Activated T-cell treated with anti-CD3 and anti-CD28 coated beads, Interleukin-2, amount 50 U/mL, for 4 hours (primary cell): Measurements from ENCODE around the gene ZC3H12D. TPM values are rescaled to one million over a fixed set of nuclear protein-coding genes. Genes with fewer than 3 reads are reported as not detected.
"Not testable (repeated sequence)": the region's sequence is repeated elsewhere in the genome, so short reads cannot be mapped to it uniquely, and the experiment has no call there.

Experiments
- ATAC-seq, 2 donors: fragments of 200-7000 bp; cut with Tn5 transposase; one replicate each; pipeline ENCODE4 v1.10.0; 2021
- DNase-seq: peaks from one replicate; pipeline ENCODE4 v3.0.0-alpha.2; 2020
- H3K27me3 Mint-ChIP-seq: one replicate; pipeline ENCODE4 v1.8.0; 2021; ENCODE audit warnings: low read depth, mixed read lengths
- H3K36me3 Mint-ChIP-seq: one replicate; pipeline ENCODE4 v1.8.0; 2022; ENCODE audit warnings: mixed read lengths; ENCODE audit not compliant: insufficient read depth
- H3K4me1 Mint-ChIP-seq: one replicate; pipeline ENCODE4 v1.8.0; 2021; ENCODE audit warnings: low read depth, mixed read lengths
- H3K4me3 Mint-ChIP-seq: one replicate; pipeline ENCODE4 v1.8.0; 2021; ENCODE audit warnings: mild to moderate bottlenecking, moderate library complexity, mixed read lengths
- H3K9me3 Mint-ChIP-seq: one replicate; pipeline ENCODE4 v1.8.0; 2021; ENCODE audit warnings: mixed read lengths
- total RNA-seq, 3 donors: library from RNA; stranded (reverse); gene quantifications; one replicate each; pipeline ENCODE4 v1.2.1, GENCODE V29; 2021

Gene ZC3H12D
- total RNA-seq, result 10 to 100 TPM; 22.2 to 51.5 (median 42.5) TPM

DNA sequence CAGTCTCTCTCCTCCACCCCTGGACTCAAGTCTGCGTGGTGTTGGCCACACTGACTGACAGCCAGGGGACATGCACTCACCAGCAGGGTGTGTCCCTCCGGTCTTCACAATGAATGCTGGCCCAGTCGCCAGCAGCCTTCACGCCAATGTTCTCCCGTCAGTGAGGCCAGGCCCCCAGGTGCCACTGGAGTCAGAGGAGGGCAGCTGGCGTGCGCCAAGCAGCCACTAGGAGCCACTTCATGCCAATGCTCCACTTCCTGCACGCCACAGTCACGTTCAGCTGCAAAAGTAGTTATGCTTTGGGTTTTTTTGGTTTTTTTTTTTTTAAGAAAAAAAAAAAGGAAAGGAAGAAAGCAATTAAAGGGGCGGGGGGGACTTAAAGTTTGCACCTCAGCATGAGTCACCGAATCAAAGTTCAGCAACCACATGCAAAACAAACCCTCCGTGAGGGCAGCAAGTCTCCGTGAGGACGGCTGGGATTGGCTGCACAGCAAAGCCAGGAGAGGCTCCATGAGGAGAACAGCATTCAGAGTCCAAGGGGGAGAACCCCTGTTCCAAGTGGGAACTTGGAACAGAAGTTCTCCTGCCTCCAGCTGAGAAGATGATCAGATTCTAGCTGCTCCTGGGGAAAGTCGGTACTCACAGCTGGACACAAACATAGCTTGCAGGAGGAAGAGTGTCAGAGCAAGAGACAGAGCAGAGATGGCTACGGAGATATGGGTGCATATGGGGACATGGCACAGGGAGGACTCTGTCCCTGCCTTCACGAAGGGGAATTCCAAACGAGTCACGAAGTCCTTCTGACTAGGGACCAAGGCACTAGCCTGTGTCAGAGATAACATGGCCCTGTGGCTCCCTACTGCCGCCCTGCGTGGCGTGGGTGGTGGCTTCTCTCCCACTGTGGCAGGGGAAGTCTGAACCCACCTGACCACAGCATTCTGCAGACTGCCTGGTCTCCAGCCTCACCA lies at the start of gene ZC3H12D:
ZC3H12D (minus strand) TSS at position 282 of the 968 bp plus-strand sequence. CDS start 10,471 bp downstream, outside the sequence.
- ATAC-seq (peak; percentile 67 to 73), DNase-seq (peak; percentile 72)
- Mint-ChIP-seq H3K4me3 (peak within 1 kb of the TSS; percentile 94), H3K36me3 (peaks cover 11% of the 10 kb centered on the region), H3K27me3 (no peaks in the 10 kb centered on the region), H3K4me1 (peaks cover 55% of the 10 kb centered on the region), H3K9me3 (no peaks in the 10 kb centered on the region)

DNA sequence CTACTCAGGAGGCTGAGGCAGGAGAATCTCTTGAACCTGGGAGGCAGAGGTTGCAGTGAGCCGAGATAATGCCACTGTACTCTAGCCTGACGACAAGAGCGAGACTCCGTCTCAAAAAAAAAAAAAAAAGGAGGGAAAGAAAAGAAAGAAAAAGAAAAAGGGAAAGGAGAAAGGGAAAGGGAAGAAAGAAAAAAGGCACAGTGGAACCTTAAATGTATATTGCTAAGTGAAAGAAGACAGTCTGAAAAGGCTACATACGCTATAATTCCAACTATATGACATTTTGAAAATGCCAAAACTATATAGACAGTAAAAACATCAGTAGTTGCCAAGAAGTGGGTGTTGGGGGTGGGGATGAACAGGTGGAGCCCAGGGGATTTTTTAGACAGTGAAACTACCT lies 44.8 kb upstream of the ZC3H12D start:
- Mint-ChIP-seq H3K4me1 (peaks cover 8% of the 10 kb centered on the region), H3K9me3 (no peaks in the 10 kb centered on the region), H3K4me3 (no peak overlapping the region), H3K27me3 (no peaks in the 10 kb centered on the region), H3K36me3 (peaks cover 38% of the 10 kb centered on the region)
- DNase-seq, result no peak
- no peak for ATAC-seq

DNA sequence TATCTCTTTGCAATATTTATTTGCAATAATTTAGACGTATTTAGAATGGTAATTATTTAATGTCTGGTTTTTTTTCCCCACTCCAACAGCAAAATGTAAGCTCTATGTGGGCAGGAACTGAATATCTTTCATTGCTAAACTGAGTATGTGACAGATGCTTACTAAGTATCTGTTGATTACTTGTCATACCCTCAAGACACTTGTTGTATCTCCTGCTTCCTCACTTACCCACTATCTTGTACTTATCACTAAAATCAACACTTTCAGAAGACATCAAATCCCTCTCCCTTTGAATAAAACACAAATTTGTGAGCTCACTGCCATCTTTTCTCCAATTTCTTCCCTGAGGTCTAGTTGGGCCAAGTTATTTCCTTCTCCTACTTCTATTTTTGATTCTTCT lies 30.7 kb upstream of the ZC3H12D start:
- Mint-ChIP-seq H3K4me3 (no peak overlapping the region), H3K9me3 (no peaks in the 10 kb centered on the region), H3K27me3 (no peaks in the 10 kb centered on the region), H3K4me1 (peaks cover 40% of the 10 kb centered on the region), H3K36me3 (peaks cover 30% of the 10 kb centered on the region)
- no peak for ATAC-seq
- no peak for DNase-seq

GRCh38 chr6:149513915-149514314 lies 29.1 kb upstream of the ZC3H12D start:
- no peak for DNase-seq
- peaks cover 30% of the 10 kb centered on the region for H3K36me3 Mint-ChIP-seq
- no peaks in the 10 kb centered on the region for H3K9me3 Mint-ChIP-seq
- ATAC-seq, result no peak
- no peaks in the 10 kb centered on the region for H3K27me3 Mint-ChIP-seq
- H3K4me3 Mint-ChIP-seq, result no peak overlapping the region
- peaks cover 44% of the 10 kb centered on the region for H3K4me1 Mint-ChIP-seq

- H3K9me3 Mint-ChIP-seq, result no peaks in the 10 kb centered on the region
- no peak overlapping the region for H3K4me3 Mint-ChIP-seq
- H3K4me1 Mint-ChIP-seq, result peaks cover 44% of the 10 kb centered on the region
- peaks cover 34% of the 10 kb centered on the region for H3K36me3 Mint-ChIP-seq
- DNase-seq (no peak), ATAC-seq (no peak)
- H3K27me3 Mint-ChIP-seq, result no peaks in the 10 kb centered on the region
Observed at GRCh38 chr6:149510793-149511512, 26.1 kb upstream of the ZC3H12D start.

DNA sequence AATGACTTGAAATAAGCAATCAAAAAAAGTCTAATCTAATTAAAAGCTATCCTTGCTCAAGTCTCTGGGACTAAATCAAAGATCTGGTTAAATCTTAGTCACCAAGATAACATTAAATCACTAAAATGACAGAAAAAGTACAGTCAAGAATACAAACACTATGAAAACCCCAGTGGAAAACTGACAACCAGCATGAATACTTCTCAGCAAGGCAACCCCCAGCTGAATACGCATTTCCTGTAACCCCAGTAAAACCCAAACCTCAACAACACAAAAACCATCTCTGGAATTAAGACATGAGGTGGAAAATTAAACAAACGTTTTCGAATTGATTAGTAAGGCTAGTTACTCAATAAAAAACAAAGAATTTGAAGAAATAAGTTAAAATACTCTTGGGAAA lies 23.7 kb upstream of the ZC3H12D start:
- Mint-ChIP-seq H3K36me3 (peaks cover 35% of the 10 kb centered on the region), H3K27me3 (no peaks in the 10 kb centered on the region), H3K4me3 (peak overlapping the region; percentile 43), H3K9me3 (no peaks in the 10 kb centered on the region), H3K4me1 (peaks cover 46% of the 10 kb centered on the region)
- DNase-seq, result no peak
- peak; percentile 94 to 95 for ATAC-seq

- ATAC-seq, result no peak
- H3K36me3 Mint-ChIP-seq, result peaks cover 32% of the 10 kb centered on the region
- no peaks in the 10 kb centered on the region for H3K9me3 Mint-ChIP-seq
- H3K4me3 Mint-ChIP-seq, result no peak overlapping the region
- DNase-seq, result no peak
- H3K27me3 Mint-ChIP-seq, result no peaks in the 10 kb centered on the region
- peaks cover 55% of the 10 kb centered on the region for H3K4me1 Mint-ChIP-seq
Observed at GRCh38 chr6:149503872-149504271, 19.1 kb upstream of the ZC3H12D start.

DNA sequence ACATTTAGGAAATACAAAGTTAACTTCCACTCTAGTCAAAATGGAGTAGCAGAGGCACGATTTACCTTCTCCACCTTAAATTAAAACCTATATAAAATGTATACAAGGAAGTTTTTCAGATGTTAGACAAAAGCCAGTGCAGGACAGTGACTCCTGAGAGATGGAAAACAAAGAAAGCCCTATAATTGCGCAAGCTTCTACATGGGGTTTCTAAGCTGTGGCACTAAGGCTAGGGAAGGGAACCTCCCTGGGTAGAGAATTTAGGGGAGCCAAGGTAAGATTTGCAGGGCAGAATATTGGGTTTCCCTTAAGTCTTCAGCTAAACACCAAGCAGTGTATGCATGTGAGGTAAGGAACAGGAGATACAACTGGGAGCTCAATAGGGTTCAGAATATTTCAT lies 18.5 kb upstream of the ZC3H12D start:
- Mint-ChIP-seq H3K36me3 (peaks cover 32% of the 10 kb centered on the region), H3K4me1 (peaks cover 53% of the 10 kb centered on the region), H3K4me3 (no peak overlapping the region), H3K9me3 (no peaks in the 10 kb centered on the region), H3K27me3 (no peaks in the 10 kb centered on the region)
- DNase-seq (no peak), ATAC-seq (no peak)

DNA sequence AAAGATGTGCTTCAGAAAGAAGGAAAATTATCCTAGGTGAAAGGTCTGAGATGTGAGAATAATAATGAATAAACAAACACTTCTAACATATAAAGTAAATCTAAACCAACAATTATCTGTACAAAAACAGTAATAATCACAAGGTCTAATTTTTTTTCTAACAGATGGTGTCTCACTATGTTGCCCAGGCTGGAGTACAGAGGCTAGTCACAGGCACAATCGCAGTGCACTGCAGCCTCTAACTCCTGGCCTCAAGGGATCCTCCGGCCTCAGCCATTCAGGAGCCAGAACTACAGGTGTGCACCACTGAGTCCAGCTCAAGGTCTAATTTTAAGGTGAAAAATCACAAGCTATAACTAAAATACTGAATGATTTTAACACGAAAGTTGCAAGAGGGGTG lies 17.0 kb upstream of the ZC3H12D start:
- ATAC-seq (no peak), DNase-seq (no peak)
- H3K9me3 Mint-ChIP-seq, result no peaks in the 10 kb centered on the region
- peaks cover 53% of the 10 kb centered on the region for H3K4me1 Mint-ChIP-seq
- H3K4me3 Mint-ChIP-seq, result no peak overlapping the region
- peaks cover 27% of the 10 kb centered on the region for H3K36me3 Mint-ChIP-seq
- no peaks in the 10 kb centered on the region for H3K27me3 Mint-ChIP-seq

- Mint-ChIP-seq H3K4me3 (no peak overlapping the region), H3K36me3 (peaks cover 27% of the 10 kb centered on the region), H3K9me3 (no peaks in the 10 kb centered on the region), H3K27me3 (no peaks in the 10 kb centered on the region), H3K4me1 (peaks cover 59% of the 10 kb centered on the region)
- ATAC-seq (peak; percentile 22 to 53), DNase-seq (no peak)
Observed at GRCh38 chr6:149501201-149501600, 16.4 kb upstream of the ZC3H12D start.

- Mint-ChIP-seq H3K4me1 (peaks cover 65% of the 10 kb centered on the region), H3K27me3 (no peaks in the 10 kb centered on the region), H3K36me3 (peaks cover 17% of the 10 kb centered on the region)
Observed at GRCh38 chr6:149500096-149500495, 15.3 kb upstream of the ZC3H12D start.

DNA sequence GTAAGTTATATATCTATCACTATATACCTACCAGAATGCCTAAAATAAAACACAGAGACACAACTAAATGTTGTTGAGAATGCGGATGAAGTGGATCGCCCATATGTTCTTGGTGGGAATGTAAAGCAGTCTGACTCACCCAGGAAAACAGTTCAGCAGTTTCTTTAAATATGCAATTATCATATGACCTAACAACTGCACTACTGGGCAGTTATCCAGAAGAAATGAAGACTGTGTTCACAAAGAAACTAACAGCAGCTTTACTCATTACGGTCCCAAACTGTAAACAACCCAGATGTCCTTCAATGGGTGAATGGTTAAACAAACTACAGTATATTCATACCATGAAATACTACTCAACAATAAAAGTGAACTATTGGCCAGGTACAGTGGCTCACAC lies 14.3 kb upstream of the ZC3H12D start:
- H3K4me3 Mint-ChIP-seq, result no peak overlapping the region

More at GRCh38 chr6:149500096-149500495, 15.3 kb upstream of the ZC3H12D start:
- Mint-ChIP-seq H3K4me3 (no peak overlapping the region), H3K9me3 (no peaks in the 10 kb centered on the region)
- DNase-seq (no peak), ATAC-seq (peak in 1 of 2 donors; percentile 22)

DNA sequence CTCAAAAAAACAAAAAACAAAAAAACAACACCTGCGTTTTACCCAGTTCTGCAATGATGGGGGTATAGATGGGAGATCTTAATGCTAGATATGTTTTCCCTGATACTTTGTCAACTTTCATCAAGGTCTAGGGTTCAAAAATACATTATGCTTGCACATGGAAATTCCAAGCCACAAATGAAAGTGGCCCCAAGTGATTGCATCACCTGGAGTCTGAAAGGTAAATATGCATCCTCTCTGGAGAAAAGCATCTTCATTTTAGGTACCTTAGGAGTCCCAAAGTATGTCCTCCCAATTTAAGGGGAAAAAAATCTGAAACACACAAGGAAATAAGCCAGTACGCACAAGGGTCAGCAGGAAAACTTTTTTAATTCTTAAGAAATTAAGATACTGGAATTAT lies 12.6 kb upstream of the ZC3H12D start:
- ATAC-seq (no peak), DNase-seq (no peak)
- Mint-ChIP-seq H3K4me3 (no peak overlapping the region), H3K36me3 (peaks cover 8% of the 10 kb centered on the region), H3K9me3 (no peaks in the 10 kb centered on the region), H3K27me3 (no peaks in the 10 kb centered on the region), H3K4me1 (peaks cover 81% of the 10 kb centered on the region)

More for the DNA sequence above, 14.3 kb upstream of the ZC3H12D start:
- Mint-ChIP-seq H3K27me3 (no peaks in the 10 kb centered on the region), H3K36me3 (peaks cover 14% of the 10 kb centered on the region), H3K4me1 (peaks cover 71% of the 10 kb centered on the region), H3K9me3 (no peaks in the 10 kb centered on the region)
- DNase-seq (no peak), ATAC-seq (no peak)

- peak; percentile 21 to 29 for ATAC-seq
- peaks cover 80% of the 10 kb centered on the region for H3K4me1 Mint-ChIP-seq
- H3K36me3 Mint-ChIP-seq, H3K9me3 Mint-ChIP-seq, DNase-seq, H3K27me3 Mint-ChIP-seq: not testable (repeated sequence)
- peak overlapping the region; percentile 77 for H3K4me3 Mint-ChIP-seq
Observed at GRCh38 chr6:149496597-149496996, 11.8 kb upstream of the ZC3H12D start.
